GM13976 (cell line): ENCODE data around the gene RBM33.

Experiments used
- DNase-seq: peaks from one replicate; pipeline ENCODE4 v3.0.0; 2012; ENCODE audit warnings: low spot score
- CTCF ChIP-seq: IDR thresholded peaks from 2 replicates; pipeline ENCODE4 v1.5.1; 2012; ENCODE audit warnings: borderline replicate concordance, mild to moderate bottlenecking; ENCODE audit not compliant: insufficient read depth; ENCODE audit errors: extremely low read depth, missing control alignments, control extremely low read depth
- in situ Hi-C: fragments of 300-500 bp; cut with MboI; formaldehyde crosslinking; loops from one replicate; pipeline ENCODE4 v1.12.0; 2022; ENCODE audit warnings: low sequenced_read_pairs, mixed read lengths, inconsistent platforms; ENCODE audit not compliant: unreplicated experiment

The RBM33 gene

GRCh38 chr7:155764438-155764793 is 120.0 kb downstream of the RBM33 start:
- no peak for TF ChIP-seq CTCF
- in situ Hi-C loops = no loop called here
- DNase-seq = peak; percentile 46

DNA sequence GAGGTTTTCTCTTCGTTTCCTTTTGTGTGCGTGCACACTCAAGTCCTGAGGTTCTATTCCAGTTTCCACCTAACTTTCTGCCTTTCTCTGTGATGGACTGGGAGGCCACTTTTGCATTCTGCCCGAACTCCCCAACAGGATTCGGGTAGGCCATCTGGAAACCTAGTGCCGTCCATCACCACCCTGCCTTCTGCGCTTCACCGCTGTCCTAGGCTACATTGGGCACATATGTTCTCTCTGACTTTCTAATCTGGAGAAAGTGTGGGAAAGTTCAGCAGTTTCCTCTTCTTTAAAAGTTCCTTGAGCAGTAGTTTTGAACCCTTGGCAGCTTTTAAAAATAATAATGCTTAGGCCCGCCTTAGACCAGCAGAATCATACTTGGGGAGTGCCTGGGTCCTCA is 121.0 kb downstream of the RBM33 start:
- in situ Hi-C loops = no loop called here
- TF ChIP-seq CTCF = no peak

DNA sequence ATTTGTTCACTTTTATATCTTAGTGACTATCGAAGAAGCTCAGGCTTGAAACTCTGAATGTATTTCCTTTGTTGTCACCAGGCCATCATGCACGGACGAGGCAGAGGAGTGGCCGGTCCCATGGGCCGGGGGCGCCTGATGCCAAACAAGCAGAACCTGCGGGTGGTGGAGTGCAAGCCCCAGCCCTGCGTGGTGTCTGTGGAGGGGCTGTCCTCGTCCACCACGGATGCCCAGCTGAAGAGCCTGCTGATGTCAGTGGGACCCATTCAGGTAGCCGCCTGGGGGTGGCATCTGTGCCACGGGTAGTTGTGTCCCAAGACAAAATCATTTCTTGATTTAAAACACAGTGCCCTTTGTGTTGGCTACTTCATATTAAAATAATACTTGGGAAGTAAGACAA is 121.9 kb downstream of the RBM33 start:
- TF ChIP-seq CTCF = no peak

More for the DNA sequence above, 121.0 kb downstream of the RBM33 start:
- DNase-seq = no peak

GRCh38 chr7:155766966-155767916 is 122.8 kb downstream of the RBM33 start:
- in situ Hi-C loops = no loop called here
- TF ChIP-seq CTCF = no peak

More for the DNA sequence above, 121.9 kb downstream of the RBM33 start:
- DNase-seq = no peak
- in situ Hi-C loops = no loop called here

DNA sequence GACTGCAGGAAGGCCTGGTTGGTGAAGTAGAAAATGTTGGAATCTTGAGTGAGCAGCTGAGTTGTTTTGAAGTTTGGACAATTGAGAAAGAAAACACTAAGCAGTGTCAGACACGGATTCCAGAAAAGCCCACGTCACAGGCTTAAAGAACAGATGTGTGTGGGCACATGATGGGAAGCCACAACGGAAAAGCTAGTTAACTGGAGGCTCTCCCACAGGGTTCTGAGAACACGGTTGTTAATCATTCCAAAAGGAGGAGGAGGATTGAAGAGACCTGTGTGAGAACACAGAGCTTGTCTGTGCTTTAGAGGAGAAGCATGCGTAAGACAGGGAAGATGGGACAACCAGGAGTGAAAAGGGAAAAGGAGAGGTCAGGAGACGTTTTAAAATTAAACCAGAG is 125.2 kb downstream of the RBM33 start:
- in situ Hi-C loops = no loop called here
- no peak for DNase-seq
- no peak for TF ChIP-seq CTCF

More at GRCh38 chr7:155766966-155767916, 122.8 kb downstream of the RBM33 start:
- DNase-seq = no peak

DNA sequence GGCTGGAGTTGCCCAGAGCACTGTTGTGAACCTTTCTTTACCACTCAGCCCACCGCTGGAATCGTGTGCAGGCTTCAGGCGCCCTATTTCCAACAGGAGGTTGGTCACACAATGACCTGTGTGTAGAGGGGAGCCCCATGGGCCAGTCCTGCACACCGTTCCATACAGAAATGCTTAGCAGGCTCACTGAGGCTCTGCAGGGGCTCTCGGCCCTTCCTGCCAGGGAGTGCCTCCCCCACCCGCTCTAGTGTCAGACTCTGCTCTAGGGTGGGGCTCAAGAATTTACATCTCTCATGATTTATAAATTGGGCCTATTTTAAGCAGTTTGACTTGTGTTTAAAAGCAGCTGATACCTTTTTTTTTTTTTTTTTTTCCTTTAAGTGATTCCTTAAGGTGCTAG is 125.8 kb downstream of the RBM33 start:
- DNase-seq = no peak
- in situ Hi-C loops = no loop called here
- TF ChIP-seq CTCF = no peak
